SH-SY5Y (cell line): Measurements from ENCODE around the gene NFATC3.

Experiments
- GATA2 ChIP-seq: IDR thresholded peaks from 2 replicates; pipeline ENCODE4 v1.6.1; 2011; ENCODE audit warnings: mild to moderate bottlenecking, low read depth, low read length
- GATA3 ChIP-seq: IDR thresholded peaks from 2 replicates; pipeline ENCODE4 v1.6.1; 2011; ENCODE audit warnings: low read depth, mild to moderate bottlenecking, low read length, moderate library complexity

NFATC3 gene

DNA sequence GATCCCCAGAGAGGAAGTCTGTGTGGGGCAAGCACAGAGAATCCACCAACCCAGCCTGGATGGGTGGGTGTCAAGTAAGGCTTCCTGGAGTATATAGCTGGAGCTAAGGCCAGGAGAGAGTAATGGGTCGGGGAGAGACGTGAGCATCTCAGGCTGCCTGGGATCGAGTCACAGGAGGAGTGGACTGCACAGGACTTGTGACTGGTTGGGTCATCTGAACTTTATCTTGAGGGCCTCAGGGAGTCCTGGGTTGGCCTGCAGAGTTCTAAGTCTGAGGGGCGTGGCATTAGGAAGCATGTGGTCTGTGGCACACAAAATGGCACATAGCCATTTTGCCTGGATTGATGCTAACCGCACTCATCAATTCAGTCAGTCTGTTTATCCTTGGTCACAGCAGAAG lies 161.5 kb downstream of the NFATC3 start:
- TF ChIP-seq GATA3 (no peak), GATA2 (no peak)

DNA sequence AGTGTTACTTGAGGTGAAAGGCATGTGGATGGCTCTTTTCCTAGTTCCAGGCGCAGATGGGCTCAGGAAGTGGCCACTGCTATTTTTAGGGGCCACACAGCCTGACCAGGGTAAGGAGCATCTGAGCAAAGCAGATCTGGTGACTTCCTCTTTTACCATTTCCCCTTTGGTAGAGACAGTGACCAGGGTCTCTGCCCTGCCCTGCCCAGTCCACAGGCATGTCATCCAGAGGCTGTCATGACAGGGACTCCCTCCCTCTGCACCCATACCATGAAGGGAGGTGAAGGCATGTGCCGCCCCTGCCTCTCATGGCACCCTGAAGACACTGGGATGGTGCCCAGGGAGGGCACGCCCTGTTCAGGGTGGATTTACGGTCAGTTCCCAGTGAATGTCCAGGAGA lies 162.2 kb downstream of the NFATC3 start:
- TF ChIP-seq GATA3: no peak
- no peak for TF ChIP-seq GATA2

DNA sequence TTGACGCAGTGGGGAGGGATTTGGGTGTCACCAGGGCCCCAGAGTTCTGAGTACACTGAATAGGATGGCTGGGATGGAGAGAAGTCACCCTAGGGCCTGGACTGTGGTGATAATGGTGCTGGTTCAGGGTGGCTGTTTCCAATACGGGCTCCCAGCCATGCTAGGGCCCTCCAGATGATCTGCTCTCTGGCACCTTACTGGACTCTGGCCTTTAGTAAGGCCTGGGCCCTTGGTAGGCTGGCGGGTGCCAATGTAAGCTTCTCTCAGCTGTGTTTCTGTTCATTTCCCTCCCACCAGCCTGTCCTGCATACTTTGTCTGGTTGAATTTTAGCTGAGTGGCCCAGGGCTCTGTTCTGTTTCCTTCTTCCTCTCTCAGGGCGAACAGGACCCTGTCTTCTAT lies 162.8 kb downstream of the NFATC3 start:
- no peak for TF ChIP-seq GATA2
- no peak for TF ChIP-seq GATA3

DNA sequence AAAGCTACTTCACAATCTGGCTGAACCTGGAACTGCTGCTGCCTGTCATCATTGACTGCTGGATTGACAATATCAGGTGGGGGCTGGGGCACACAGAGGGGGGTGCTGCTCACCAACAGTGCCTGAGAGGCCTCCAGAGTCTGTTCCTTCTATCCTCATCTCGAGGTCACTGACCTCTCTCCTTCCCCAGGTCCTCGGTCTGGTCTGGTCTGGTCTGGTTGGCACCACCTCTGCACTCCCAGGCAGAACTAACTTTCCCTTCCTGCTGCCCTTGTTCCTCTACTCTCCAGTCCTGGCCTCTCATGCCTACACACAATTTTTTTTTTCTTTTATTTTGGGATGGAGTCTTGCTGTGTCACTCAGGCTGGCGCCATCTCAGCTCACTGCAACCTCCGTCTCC lies 164.2 kb downstream of the NFATC3 start:
- no peak for TF ChIP-seq GATA3
- no peak for TF ChIP-seq GATA2

DNA sequence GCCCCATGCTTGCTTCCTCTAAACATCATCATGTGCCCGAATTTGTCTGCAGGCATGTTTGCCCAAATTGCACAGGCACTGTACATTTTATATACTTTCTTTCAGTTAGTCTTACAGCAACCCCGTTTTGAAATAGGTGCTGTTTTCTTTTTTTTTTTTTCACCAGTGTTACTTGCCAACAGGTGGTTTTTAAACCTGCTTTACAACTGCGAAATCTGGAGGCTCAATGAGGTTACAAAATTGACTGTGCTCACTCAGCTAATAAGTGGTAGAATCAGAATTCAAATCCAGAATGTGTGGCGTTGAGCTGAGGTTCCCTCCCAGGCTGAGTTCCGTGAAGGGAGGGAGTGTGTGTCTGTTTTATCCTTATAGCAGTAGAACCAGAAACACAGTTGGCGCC lies 165.8 kb downstream of the NFATC3 start:
- TF ChIP-seq GATA3 (no peak), GATA2 (no peak)

DNA sequence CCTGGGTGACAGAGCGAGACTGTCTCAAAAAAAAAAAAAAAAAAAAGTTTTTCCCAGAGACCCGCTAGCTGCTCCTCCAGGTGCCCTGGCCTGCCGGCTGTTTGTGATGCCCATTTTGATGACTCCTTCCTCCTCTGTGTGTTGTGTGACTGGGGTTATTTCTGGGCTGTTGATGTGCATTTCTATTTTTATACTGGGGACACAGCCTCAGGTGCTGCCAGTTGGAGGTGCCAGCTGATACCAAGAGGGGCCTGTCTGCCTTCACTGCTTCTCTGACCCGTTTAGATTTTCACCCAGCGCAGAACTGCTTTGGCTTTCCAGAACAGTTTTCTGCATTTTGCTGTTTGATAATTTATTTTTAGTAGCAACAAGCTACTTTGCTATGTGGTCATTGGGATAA lies 166.7 kb downstream of the NFATC3 start:
- TF ChIP-seq GATA3 (no peak), GATA2 (no peak)

DNA sequence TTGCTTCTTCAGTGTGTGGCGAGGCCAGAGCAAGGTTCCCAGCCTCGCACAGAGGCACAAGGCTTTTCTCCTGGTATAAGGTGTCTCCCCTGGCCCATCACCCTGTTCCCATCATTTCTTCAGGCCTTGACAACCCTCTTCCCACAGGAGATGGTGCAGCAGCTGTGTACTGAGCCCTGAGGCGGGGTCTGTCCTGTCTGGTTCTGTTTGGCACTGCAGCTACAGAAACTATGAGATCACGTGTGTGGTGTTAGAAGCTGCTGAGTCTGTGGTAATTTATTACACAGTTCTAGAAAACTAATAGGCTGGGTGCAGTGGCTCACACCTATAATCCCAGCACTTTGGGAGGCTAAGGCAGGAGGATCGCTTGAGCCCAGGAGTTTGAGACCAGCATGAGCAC lies 167.2 kb downstream of the NFATC3 start:
- TF ChIP-seq GATA3 (no peak), GATA2 (no peak)

DNA sequence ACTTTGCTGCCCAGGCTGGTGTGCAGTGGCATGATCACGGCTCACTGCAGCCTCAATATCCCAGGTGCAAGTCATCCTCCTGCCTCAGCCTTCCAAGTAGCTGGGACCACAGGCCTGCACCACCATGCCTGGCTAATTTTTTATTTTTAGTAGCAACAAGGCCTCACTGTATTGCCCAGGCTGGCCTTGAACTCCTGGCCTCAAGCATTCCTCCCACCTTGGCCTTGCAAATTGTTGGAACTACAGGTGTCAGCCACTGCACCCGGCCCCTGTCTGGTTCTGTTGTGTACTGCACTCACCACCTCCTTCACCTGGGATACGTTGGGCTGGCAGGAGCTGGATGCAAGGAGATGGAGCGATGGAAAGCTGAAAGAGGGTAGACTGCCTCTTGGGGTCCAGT lies 168.6 kb downstream of the NFATC3 start:
- TF ChIP-seq GATA2 (no peak), GATA3 (no peak)

DNA sequence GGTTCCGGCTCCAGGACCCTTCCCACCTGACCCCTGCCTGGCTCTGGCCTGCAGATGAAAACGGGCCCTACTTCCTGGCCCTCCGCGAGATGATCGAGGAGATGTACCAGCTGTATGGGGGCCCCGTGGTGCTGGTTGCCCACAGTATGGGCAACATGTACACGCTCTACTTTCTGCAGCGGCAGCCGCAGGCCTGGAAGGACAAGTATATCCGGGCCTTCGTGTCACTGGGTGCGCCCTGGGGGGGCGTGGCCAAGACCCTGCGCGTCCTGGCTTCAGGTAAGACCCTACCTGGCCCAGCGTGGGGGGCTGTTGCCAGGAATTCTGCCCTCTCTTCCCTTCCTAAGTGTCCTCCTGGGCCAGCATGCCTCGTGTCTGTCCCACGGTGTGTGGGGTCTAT lies 170.5 kb downstream of the NFATC3 start:
- TF ChIP-seq GATA3 (no peak), GATA2 (no peak)

DNA sequence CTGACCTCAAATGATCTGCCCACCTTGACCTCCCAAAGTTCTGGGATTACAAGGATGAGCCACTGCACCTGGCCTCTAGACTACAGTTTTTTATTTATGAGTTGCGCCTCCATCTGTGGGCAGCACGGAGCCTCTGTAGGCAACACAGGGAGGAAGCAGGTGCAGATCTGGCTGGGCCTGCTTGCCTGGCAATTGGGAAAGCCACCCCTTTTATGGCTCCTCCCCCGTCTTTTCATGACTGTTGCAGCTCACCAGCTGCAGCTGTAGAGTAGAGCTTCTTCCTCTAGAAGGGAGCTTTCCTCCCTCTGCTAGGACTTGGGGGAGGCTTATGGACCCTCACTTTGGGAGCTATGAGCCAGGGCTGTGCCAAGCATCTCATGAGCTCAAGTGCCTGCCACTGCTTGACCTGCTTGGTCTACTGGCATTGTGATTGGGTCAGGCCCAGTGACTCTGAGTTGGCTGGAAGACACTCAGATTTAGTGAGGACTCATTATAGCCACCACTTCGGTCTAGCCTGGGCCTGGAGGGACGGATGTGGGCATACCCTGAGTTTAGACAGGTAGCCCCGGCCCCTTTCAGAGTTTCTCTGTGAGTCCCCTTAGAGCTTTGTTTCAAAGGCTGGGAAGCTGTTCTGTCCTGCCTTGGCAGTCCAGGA lies 172.2 kb downstream of the NFATC3 start:
- no peak for TF ChIP-seq GATA3
- no peak for TF ChIP-seq GATA2

DNA sequence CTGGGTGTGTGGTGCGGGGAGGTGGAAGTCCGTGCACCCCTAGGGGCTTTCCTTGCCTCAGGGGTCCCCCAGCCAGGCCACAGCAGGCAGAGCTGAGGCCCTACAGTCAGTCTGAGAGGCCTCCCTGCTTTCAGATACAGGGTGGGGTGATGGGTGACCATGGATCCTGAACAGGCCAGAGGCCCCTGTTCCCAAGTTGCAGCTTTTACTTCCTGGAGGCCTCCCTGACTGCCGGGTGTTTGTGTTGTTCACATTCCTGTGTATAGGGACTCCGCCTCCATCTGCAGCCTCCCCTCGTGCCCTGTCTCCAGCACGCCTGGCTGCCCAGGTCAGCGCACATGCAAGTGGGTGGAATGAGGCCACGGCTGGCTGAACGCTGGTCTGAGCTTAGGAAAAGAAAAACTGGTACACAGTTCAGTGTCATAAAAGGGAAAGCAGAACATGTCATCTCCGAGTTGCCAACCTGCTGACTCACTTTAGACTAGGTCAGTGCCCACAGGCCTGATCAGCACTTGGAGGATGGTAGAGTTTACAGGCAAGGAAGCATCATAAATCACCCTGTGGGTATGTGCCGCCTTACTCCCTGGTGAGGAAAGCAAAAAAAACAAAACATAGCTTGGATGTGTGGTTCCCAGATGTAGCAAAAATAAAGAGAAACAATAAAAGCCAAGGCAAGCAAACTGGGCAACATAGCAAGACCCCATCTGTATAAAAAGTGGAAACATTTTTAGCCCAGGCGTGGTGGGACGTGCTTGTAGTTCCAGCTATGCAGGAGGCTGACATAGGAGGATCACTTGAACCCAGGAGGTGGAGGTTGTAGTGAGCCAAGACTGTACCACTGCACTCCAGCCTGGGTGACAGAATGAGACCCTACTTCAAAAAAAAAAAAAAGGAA lies 173.0 kb downstream of the NFATC3 start:
- TF ChIP-seq GATA3 (no peak), GATA2 (no peak)

DNA sequence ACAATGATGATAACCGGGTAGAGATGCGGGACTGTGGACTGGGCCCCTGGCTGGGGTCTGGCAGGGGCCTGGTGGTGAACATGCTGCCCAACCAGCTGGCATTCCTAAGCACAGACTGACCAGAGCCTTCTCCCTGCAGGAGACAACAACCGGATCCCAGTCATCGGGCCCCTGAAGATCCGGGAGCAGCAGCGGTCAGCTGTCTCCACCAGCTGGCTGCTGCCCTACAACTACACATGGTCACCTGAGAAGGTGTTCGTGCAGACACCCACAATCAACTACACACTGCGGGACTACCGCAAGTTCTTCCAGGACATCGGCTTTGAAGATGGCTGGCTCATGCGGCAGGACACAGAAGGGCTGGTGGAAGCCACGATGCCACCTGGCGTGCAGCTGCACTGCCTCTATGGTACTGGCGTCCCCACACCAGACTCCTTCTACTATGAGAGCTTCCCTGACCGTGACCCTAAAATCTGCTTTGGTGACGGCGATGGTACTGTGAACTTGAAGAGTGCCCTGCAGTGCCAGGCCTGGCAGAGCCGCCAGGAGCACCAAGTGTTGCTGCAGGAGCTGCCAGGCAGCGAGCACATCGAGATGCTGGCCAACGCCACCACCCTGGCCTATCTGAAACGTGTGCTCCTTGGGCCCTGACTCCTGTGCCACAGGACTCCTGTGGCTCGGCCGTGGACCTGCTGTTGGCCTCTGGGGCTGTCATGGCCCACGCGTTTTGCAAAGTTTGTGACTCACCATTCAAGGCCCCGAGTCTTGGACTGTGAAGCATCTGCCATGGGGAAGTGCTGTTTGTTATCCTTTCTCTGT lies 174.0 kb downstream of the NFATC3 start:
- TF ChIP-seq GATA3 (no peak), GATA2 (no peak)

DNA sequence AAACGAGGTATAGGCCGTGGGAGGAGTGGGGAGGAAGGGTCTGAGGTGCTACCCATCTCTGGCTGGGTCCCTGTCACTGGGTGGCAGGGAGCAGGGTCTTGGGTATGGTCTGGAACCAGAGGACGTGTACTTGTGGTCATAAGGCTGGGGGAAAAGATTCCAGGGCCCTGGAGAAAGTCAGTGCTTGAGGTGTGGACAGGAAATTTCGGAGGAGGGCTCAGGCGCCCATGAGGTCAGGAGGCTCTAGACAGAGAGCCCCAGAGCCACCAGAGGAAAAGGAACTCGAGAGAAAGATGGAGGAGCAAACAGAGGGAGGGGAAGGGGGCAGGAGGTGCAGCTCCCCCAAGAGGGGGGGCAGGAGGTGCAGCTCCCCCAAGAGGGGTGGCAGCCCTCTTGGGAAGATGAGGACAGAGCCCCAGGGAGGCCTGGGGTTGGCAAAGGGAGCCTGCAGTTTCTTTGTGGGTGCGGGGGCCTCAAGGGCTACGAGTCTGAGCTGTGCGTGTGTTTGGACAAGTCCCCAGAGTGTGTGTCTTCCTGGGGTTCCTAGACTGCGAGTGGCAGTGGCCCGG lies 178.5 kb downstream of the NFATC3 start:
- TF ChIP-seq GATA3: no peak
- no peak for TF ChIP-seq GATA2
